K562 treated with DMSO at 1 percent for 24 hours (cell line): Measurements from ENCODE around the gene GPR78. TPM values are rescaled to one million over a fixed set of nuclear protein-coding genes. Genes with fewer than 3 reads are reported as not detected.

Experiments used
- total RNA-seq: library from RNA; unstranded; fragments of 300-600 nt; gene quantifications from 2 replicates; pipeline ENCODE4 v1.2.3, GENCODE V29; 2022; ENCODE audit warnings: low read depth; ENCODE audit not compliant: insufficient read depth

Gene GPR78, protein sequence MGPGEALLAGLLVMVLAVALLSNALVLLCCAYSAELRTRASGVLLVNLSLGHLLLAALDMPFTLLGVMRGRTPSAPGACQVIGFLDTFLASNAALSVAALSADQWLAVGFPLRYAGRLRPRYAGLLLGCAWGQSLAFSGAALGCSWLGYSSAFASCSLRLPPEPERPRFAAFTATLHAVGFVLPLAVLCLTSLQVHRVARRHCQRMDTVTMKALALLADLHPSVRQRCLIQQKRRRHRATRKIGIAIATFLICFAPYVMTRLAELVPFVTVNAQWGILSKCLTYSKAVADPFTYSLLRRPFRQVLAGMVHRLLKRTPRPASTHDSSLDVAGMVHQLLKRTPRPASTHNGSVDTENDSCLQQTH
- 0.45 and 0.83 TPM in 2 replicates for total RNA-seq

DNA sequence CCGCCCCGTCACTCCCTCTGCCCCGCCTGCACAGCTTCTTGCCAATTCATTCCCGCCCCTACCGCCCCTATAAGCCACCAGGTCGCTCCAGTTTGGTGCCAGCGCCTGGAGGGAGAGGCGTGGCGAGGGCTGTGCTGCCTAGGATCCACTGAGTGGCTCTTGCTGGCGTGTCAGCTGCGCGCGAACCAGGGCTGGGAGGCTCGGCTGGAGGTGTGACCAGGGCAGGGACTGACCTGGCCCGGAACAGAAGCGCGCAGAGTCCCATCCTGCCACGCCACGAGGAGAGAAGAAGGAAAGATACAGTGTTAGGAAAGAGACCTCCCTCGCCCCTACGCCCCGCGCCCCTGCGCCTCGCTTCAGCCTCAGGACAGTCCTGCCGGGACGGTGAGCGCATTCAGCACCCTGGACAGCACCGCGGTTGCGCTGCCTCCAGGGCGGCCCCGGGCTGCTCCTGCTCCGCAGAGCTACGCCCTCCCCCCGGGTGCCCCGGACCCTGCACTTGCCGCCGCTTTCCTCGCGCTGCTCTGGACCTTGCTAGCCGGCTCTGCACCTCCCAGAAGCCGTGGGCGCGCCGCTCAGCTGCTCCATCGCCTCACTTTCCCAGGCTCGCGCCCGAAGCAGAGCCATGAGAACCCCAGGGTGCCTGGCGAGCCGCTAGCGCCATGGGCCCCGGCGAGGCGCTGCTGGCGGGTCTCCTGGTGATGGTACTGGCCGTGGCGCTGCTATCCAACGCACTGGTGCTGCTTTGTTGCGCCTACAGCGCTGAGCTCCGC, at the start of gene GPR78:
GPR78 (plus strand) TSS at position 72 of the 773 bp plus-strand sequence; CDS start at position 663, 591 bp downstream.

DNA sequence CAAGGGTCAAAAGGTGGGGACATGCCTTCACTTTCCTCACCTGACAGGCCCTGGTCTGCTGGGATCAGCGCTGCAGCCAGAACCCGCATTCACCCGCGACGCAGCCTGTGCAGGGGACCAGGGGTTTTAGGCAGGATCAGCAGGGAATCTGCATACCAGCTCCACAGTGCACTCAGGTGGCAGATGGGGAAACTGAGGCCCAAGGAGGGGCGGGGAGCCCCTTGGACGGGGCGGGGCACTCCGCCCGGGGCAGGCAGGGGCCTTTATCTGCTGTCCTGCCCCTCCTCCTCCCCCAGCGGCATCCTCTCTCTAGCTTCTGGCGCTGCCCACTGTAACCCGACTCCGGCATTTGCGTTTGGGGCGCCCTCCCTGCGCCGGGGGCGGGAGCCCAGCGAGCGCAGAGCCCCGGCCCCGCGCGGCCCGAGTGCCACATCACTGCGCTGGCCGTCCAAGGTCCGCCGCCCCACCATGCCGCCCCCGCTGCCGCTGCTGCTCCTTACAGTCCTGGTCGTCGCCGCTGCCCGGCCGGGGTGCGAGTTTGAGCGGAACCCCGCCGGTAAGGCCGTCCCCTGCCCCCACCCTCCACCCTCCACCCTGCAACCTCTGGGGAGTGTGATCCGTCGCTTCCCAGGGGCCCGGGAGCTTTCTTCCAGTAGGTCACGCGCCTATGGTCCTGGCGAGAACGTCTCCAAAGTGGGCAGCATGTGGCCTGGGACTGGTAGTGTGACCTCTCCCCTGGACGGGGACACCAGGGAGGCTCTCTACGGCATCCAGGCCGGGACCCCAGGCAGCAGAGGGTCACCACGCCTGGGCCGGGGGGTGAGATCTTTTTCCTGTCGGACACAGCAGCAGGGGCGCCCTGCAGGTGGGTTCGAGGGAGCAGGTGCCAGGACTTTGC, 12.4 kb downstream of the GPR78 start, which contains the start of gene CPZ:
CPZ (plus strand) TSS at position 400 of the 898 bp plus-strand sequence; CDS start at position 469, 69 bp downstream.

Other genes with a start within 250 kb of the GPR78 start
- gene ACOX3, start 139.7 kb upstream of the GPR78 start, total RNA-seq = 22.5 and 22.8 TPM in 2 replicates
- gene TRMT44, start 139.6 kb upstream of the GPR78 start, total RNA-seq = 10.9 and 15.8 TPM in 2 replicates
- gene CPZ, start 12.4 kb downstream of the GPR78 start, total RNA-seq = 98.8 and 122 TPM in 2 replicates